Kidney epithelial cell (primary cell): ENCODE results near the gene SLC17A5. TPM values are rescaled to one million over a fixed set of nuclear protein-coding genes. Genes with fewer than 3 reads are reported as not detected.
"Not testable (repeated sequence)": the region's sequence is repeated elsewhere in the genome, so short reads cannot be mapped to it uniquely, and the experiment has no call there.

ENCODE experiments used
- DNase-seq: peaks from one replicate; pipeline ENCODE4 v3.0.0-alpha.2; 2010; ENCODE audit warnings: low read depth
- H3K27me3 ChIP-seq: 2 replicates; pipeline ENCODE4 v1.6.0; 2011; ENCODE audit warnings: low read length; ENCODE audit not compliant: control insufficient read depth, insufficient read depth
- H3K36me3 ChIP-seq: 2 replicates; pipeline ENCODE4 v1.5.1; 2011; ENCODE audit warnings: low read length; ENCODE audit not compliant: control insufficient read depth, insufficient read depth
- H3K4me3 ChIP-seq: 2 replicates; pipeline ENCODE4 v1.5.1; 2011; ENCODE audit warnings: low read depth, mild to moderate bottlenecking, control low read depth, low read length
- total RNA-seq: library from RNA; depleted of rRNA; stranded (reverse); fragments of >200 nt; gene quantifications from 2 replicates; pipeline ENCODE4 v1.2.3, GENCODE V29; 2015
- TF ChIP-seq, protein P1 (sequence below): IDR thresholded peaks from 2 replicates; pipeline ENCODE4 v1.5.1; 2011; ENCODE audit warnings: mild to moderate bottlenecking, moderate library complexity, low read length, control low read depth, inconsistent platforms; ENCODE audit not compliant: insufficient read depth, poor library complexity, severe bottlenecking

Gene SLC17A5
- total RNA-seq, 1 donor from 2014 or later: 22.5 TPM

GRCh38 chr6:73680289-73680918, 26.6 kb upstream of the SLC17A5 start:
- no peak for DNase-seq
- TF ChIP-seq, protein P1, sequence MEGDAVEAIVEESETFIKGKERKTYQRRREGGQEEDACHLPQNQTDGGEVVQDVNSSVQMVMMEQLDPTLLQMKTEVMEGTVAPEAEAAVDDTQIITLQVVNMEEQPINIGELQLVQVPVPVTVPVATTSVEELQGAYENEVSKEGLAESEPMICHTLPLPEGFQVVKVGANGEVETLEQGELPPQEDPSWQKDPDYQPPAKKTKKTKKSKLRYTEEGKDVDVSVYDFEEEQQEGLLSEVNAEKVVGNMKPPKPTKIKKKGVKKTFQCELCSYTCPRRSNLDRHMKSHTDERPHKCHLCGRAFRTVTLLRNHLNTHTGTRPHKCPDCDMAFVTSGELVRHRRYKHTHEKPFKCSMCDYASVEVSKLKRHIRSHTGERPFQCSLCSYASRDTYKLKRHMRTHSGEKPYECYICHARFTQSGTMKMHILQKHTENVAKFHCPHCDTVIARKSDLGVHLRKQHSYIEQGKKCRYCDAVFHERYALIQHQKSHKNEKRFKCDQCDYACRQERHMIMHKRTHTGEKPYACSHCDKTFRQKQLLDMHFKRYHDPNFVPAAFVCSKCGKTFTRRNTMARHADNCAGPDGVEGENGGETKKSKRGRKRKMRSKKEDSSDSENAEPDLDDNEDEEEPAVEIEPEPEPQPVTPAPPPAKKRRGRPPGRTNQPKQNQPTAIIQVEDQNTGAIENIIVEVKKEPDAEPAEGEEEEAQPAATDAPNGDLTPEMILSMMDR: no peak
- Histone ChIP-seq H3K27me3 (no peaks in the 10 kb centered on the region), H3K4me3 (no peak overlapping the region), H3K36me3 (no peaks in the 10 kb centered on the region)

GRCh38 chr6:73679846-73680245, 26.1 kb upstream of the SLC17A5 start:
- H3K36me3 ChIP-seq, H3K4me3 ChIP-seq, H3K27me3 ChIP-seq, DNase-seq: not testable (repeated sequence)

GRCh38 chr6:73679009-73679408, 25.2 kb upstream of the SLC17A5 start:
- no peak for DNase-seq
- no peak overlapping the region for H3K4me3 ChIP-seq
- H3K36me3 ChIP-seq: no peaks in the 10 kb centered on the region
- TF ChIP-seq, protein P1: no peak
- no peaks in the 10 kb centered on the region for H3K27me3 ChIP-seq

GRCh38 chr6:73675466-73676098, 21.8 kb upstream of the SLC17A5 start:
- Histone ChIP-seq H3K36me3 (no peaks in the 10 kb centered on the region), H3K4me3 (no peak overlapping the region), H3K27me3 (no peaks in the 10 kb centered on the region)
- TF ChIP-seq, protein P1: peak; percentile 83
- DNase-seq: no peak

DNA sequence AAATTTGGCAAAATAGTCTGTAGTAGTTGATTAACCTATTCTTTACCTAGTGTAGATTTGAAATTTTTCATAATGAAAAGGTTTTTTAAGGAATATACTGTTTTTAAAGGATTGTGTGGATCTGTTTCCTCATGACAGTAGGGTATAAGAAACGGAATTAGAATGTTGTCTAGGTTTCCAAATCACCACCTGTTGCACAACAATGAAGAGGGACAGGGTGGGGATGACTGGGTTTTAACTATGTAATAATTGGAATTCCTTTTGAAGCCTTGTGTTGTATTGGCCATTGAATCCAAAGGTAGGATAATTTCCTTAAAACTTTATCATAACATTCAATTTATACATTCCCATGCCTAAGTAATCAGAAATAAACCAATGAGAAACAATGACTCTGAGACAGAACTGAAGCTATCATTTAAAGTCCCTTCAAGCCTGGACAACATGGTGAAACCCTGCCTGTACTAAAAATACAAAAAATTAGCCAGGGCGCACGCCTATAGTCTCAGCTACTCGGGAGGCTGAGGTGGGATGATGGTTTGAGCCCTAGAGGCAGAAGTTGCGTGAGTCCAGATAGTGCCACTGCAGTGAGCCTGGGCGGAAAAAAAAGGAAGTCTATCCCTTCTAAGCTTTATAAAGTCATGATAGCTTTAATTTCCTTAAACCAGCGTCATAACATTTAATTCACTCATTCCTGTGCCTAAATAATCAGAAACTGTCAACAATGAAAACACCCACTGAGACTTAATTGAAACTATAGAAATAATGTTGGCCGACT, 18.3 kb upstream of the SLC17A5 start:
- no peak for DNase-seq
- Histone ChIP-seq H3K36me3 (no peaks in the 10 kb centered on the region), H3K27me3 (no peaks in the 10 kb centered on the region), H3K4me3 (no peak overlapping the region)
- TF ChIP-seq, protein P1: no peak

- TF ChIP-seq, protein P1: no peak
- no peak for DNase-seq
- Histone ChIP-seq H3K4me3 (no peak overlapping the region), H3K36me3 (no peaks in the 10 kb centered on the region), H3K27me3 (no peaks in the 10 kb centered on the region)
Observed at GRCh38 chr6:73669005-73669404, 15.2 kb upstream of the SLC17A5 start.
